H1 (cell line): ENCODE data around the gene PELI2.

ENCODE experiments used
- ATF3 ChIP-seq: IDR thresholded peaks from 2 replicates; pipeline ENCODE4 v1.6.1; 2011; ENCODE audit warnings: low read depth, mild to moderate bottlenecking, low read length; ENCODE audit not compliant: insufficient read depth
- CBX5 ChIP-seq: fragments of 300-800, 300-1000 bp; sonication (generic); IDR thresholded peaks from 2 replicates; pipeline ENCODE4 v1.7.1; 2016; ENCODE audit warnings: antibody characterized with exemption, low read length, low read depth
- CTCF ChIP-seq, 3 experiments: IDR thresholded peaks; 1 replicate in 2 of 3; 2 replicates in 1 of 3; pipeline versions ENCODE4 v1.5.1 to v1.6.1; 2011; ENCODE audit warnings: low read length in 3 of 3, mild to moderate bottlenecking in 3 of 3, inconsistent platforms in 2 of 3, low read depth in 1 of 3, moderate library complexity in 1 of 3; ENCODE audit not compliant: insufficient read depth in 1 of 3; ENCODE audit errors: control extremely low read depth in 1 of 3
- EP300 ChIP-seq, 2 experiments: IDR thresholded peaks; 1 replicate in 1 of 2; 2 replicates in 1 of 2; pipeline ENCODE4 v1.6.1; 2011 to 2012; ENCODE audit warnings: low read depth in 2 of 2, low read length in 2 of 2, mild to moderate bottlenecking in 2 of 2, borderline replicate concordance in 1 of 2, inconsistent platforms in 1 of 2, moderate library complexity in 1 of 2
- JUND ChIP-seq: IDR thresholded peaks from 2 replicates; pipeline ENCODE4 v1.6.1; 2011; ENCODE audit warnings: mild to moderate bottlenecking, improper control_type of control experiment, low read length
- TAF1 ChIP-seq: IDR thresholded peaks from 2 replicates; pipeline ENCODE4 v1.6.1; 2011; ENCODE audit warnings: mild to moderate bottlenecking, low read depth, low read length
- YY1 ChIP-seq: IDR thresholded peaks from 2 replicates; pipeline ENCODE4 v1.6.1; 2011; ENCODE audit warnings: low read depth, mild to moderate bottlenecking, low read length

- TF ChIP-seq CTCF (IDR thresholded peaks at IDR 0.05; ENCODE audit: control extremely low read depth in 1 of 3, insufficient read depth in 1 of 3, low read depth in 1 of 3, low read length in 3 of 3) = no peak
- TF ChIP-seq YY1 = no peak
- TF ChIP-seq TAF1 = no peak
- TF ChIP-seq ATF3 = no peak
- TF ChIP-seq EP300 (IDR thresholded peaks at IDR 0.05; ENCODE audit: borderline replicate concordance in 1 of 2, low read depth in 2 of 2, low read length in 2 of 2) = no peak
- TF ChIP-seq CBX5 = no peak
- TF ChIP-seq JUND = no peak
These were observed 88.4 kb downstream of the PELI2 start for GRCh38 chr14:56206596-56206995.
